ENCODE measurements around the gene CCDC178. TPM values are rescaled to one million over a fixed set of nuclear protein-coding genes. Genes with fewer than 3 reads are reported as not detected.

The CCDC178 gene
- total and polyA plus RNA-seq, 2 of the 4 experiments (the other 2 are of a cell fraction): not detected

- Histone ChIP-seq H3K4ac (ENCODE audit: low read depth, low read length) (no peak overlapping the region), H3K9me1 (ENCODE audit: insufficient read depth, low read length) (no peaks in the 10 kb centered on the region), H2AFZ (replicated peaks; ENCODE audit: low read length, poor library complexity) (no peak overlapping the region), H3K4me2 (ENCODE audit: low read depth, low read length) (no peak overlapping the region), H3K36me3 (ENCODE audit: control insufficient read depth, insufficient read depth, low read length) (no peaks in the 10 kb centered on the region), H4K91ac (ENCODE audit: insufficient read depth, low read depth, low read length) (no peak overlapping the region), H2BK120ac (ENCODE audit: low read depth, low read length) (no peak overlapping the region), H2BK20ac (ENCODE audit: low read depth, low read length) (no peak overlapping the region), H3K9ac (ENCODE audit: low read depth, low read length) (no peak overlapping the region), H4K8ac (ENCODE audit: low read depth in 2 of 2, low read length in 2 of 2) (no peak overlapping the region), H3K56ac (ENCODE audit: extremely low read depth, insufficient read depth, low read length) (no peak overlapping the region), H3K4me3 (ENCODE audit: insufficient read depth, low read depth, low read length) (no peak overlapping the region), H2AK9ac (replicated peaks; ENCODE audit: low read depth, low read length, poor library complexity) (no peak overlapping the region), H3K27me3 (ENCODE audit: control insufficient read depth, insufficient read depth, low read length) (no peaks in the 10 kb centered on the region), H4K20me1 (ENCODE audit: insufficient read depth, low read length) (no peaks in the 10 kb centered on the region), H2AK5ac (ENCODE audit: low read depth, low read length) (no peak overlapping the region), H3K79me1 (ENCODE audit: low read depth in 1 of 2, low read length in 2 of 2) (no peaks in the 10 kb centered on the region), H3K23ac (ENCODE audit: low read depth, low read length) (no peak overlapping the region), H3K14ac (replicated peaks; ENCODE audit: low read depth, low read length) (no peak overlapping the region), H3K27ac (ENCODE audit: insufficient read depth, low read length) (no peak overlapping the region), H2BK15ac (ENCODE audit: low read depth, low read length) (no peak overlapping the region), H3K18ac (ENCODE audit: low read depth, low read length) (no peak overlapping the region), H3K9me3 (ENCODE audit: control insufficient read depth, insufficient read depth, low read length) (no peaks in the 10 kb centered on the region), H2BK5ac (ENCODE audit: low read depth, low read length, poor library complexity, severe bottlenecking) (no peak overlapping the region), H3K4me1 (ENCODE audit: control insufficient read depth, insufficient read depth, low read length) (no peaks in the 10 kb centered on the region), H4K5ac (ENCODE audit: low read depth, low read length) (no peak overlapping the region)
- CTCF ChIA-PET: interaction anchor here (0.5 to 1.6 kb wide), 20 partner anchors 9 to 529 kb away, joined by 3 to 19 read pairs (median 4); no protein-coding TSS in a partner anchor
- BruUV-seq (replicated peaks): no TSS peak
- intact Hi-C loops (cut with micrococcal nuclease): loop anchor here (1.0 to 5.0 kb wide), 3 partner anchors 263 to 1090 kb away; no protein-coding TSS in a partner anchor
- no peak; the same call in 1 of the 2 replicates for ATAC-seq (ENCODE audit: low read depth)
- TF ChIP-seq USF2 (IDR thresholded peaks at IDR 0.05; ENCODE audit: low read depth, low read length) (no peak), MXI1 (IDR thresholded peaks at IDR 0.05; ENCODE audit: borderline replicate concordance, low read depth, low read length) (no peak), CEBPB (IDR thresholded peaks at IDR 0.05; ENCODE audit: low read depth, low read length) (no peak), FOS (IDR thresholded peaks at IDR 0.05; ENCODE audit: low read depth, low read length) (no peak), MAFK (IDR thresholded peaks at IDR 0.05; ENCODE audit: low read depth, low read length) (no peak), ELK1 (IDR thresholded peaks at IDR 0.05; ENCODE audit: borderline replicate concordance, low read depth, low read length) (no peak), SMC3 (IDR thresholded peaks at IDR 0.05; ENCODE audit: low read depth, low read length) (no peak), RCOR1 (IDR thresholded peaks at IDR 0.05; ENCODE audit: insufficient replicate concordance, low read length) (no peak), MAZ (IDR thresholded peaks at IDR 0.05; ENCODE audit: borderline replicate concordance, low read depth, low read length) (no peak)
- in situ Hi-C loops (cut with MboI; ENCODE audit: low sequenced_read_pairs): loop anchor here (10.0 kb wide), 1 partner anchor 533 kb away; no protein-coding TSS in a partner anchor
- dilution Hi-C loops (cut with HindIII; ENCODE audit: low sequenced_read_pairs, unreplicated experiment): no loop called here
- POLR2A ChIA-PET (ENCODE audit: unreplicated experiment): no interaction called here
- DNase-seq: no peak
Observed at GRCh38 chr18:33232318-33232626, 208.2 kb downstream of the CCDC178 start.
